Activated B cell treated with CpG ODN at 0.5 μM for 24 hours (primary cell): ENCODE measurements around the gene SYNE2. TPM values are rescaled to one million over a fixed set of nuclear protein-coding genes. Genes with fewer than 3 reads are reported as not detected.

Experiments
- ATAC-seq: fragments of 200-7000 bp; cut with Tn5 transposase; one replicate; pipeline ENCODE4 v1.10.0; 2021; ENCODE audit warnings: low read depth, mild to moderate bottlenecking, moderate library complexity
- CTCF ChIA-PET: fragments of 350-600 bp; sonication (Branson Sonifier 250); formaldehyde crosslinking; loops from one replicate; lab custom pipeline; 2021; ENCODE audit warnings: antibody characterized with exemption; lab: Charles Lee
- POLR2A ChIA-PET: fragments of 350-600 bp; sonication (Branson Sonifier 250); formaldehyde crosslinking; loops from one replicate; lab custom pipeline; 2021; ENCODE audit warnings: antibody characterized with exemption; lab: Charles Lee
- DNase-seq: peaks from one replicate; pipeline ENCODE4 v3.0.0; 2022
- H3K27ac Mint-ChIP-seq: one replicate; pipeline ENCODE4 v1.8.0; 2020; ENCODE audit warnings: mixed read lengths
- H3K27me3 Mint-ChIP-seq: one replicate; pipeline ENCODE4 v1.8.0; 2021; ENCODE audit warnings: mixed read lengths
- H3K36me3 Mint-ChIP-seq: one replicate; pipeline ENCODE4 v1.8.0; 2021; ENCODE audit warnings: low read depth, mixed read lengths
- H3K4me1 Mint-ChIP-seq: one replicate; pipeline ENCODE4 v1.8.0; 2021; ENCODE audit warnings: mixed read lengths
- H3K4me3 Mint-ChIP-seq: one replicate; pipeline ENCODE4 v1.8.0; 2020; ENCODE audit warnings: mild to moderate bottlenecking, mixed read lengths
- H3K9me3 Mint-ChIP-seq: one replicate; pipeline ENCODE4 v1.8.0; 2020; ENCODE audit warnings: mixed read lengths
- intact Hi-C: fragments of 100-400 bp; cut with micrococcal nuclease; formaldehyde crosslinking; loops from one replicate; pipeline ENCODE4 v1.15.1; 2024
- total RNA-seq: library from RNA; stranded (reverse); gene quantifications from 2 replicates; pipeline ENCODE4 v1.2.3, GENCODE V29; 2022
- TF ChIP-seq, protein P1 (sequence below): fragments of 200-600 bp; IDR thresholded peaks from one replicate; pipeline ENCODE4 v1.8.0; 2022; ENCODE audit warnings: antibody characterized with exemption, mild to moderate bottlenecking

The SYNE2 gene
- total RNA-seq, 1 donor from 2014 or later, result 40.1 TPM

DNA sequence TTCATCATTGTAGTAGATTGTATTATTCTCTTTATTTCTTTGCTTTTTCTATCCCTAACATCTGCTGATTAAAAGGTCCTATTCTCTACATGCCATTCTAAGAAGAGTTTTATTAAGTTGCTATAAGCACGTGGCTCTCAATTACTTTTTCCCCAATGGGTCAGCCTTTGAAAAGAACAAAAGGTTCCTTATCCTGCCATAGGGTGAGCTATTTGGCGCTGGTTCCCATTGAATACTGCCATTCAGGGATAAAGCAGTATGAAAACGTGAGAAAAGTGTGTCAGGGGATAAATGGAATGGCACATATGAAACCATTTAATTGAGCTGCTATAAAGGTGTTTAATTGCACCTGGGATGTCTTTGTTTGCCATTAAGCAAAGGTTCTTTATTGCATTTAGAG is 80.9 kb downstream of the SYNE2 start:
- H3K4me3 Mint-ChIP-seq, result no peak overlapping the region
- ChIA-PET CTCF (no interaction called here), POLR2A (no interaction called here)
- DNase-seq (no peak), ATAC-seq (no peak)
- H3K27me3 Mint-ChIP-seq, result no peaks in the 10 kb centered on the region
- H3K27ac Mint-ChIP-seq, result no peak overlapping the region
- no peaks in the 10 kb centered on the region for H3K36me3 Mint-ChIP-seq
- intact Hi-C loops, result no loop called here
- no peaks in the 10 kb centered on the region for H3K9me3 Mint-ChIP-seq
- H3K4me1 Mint-ChIP-seq, result peaks cover 7% of the 10 kb centered on the region
- TF ChIP-seq, protein P1, sequence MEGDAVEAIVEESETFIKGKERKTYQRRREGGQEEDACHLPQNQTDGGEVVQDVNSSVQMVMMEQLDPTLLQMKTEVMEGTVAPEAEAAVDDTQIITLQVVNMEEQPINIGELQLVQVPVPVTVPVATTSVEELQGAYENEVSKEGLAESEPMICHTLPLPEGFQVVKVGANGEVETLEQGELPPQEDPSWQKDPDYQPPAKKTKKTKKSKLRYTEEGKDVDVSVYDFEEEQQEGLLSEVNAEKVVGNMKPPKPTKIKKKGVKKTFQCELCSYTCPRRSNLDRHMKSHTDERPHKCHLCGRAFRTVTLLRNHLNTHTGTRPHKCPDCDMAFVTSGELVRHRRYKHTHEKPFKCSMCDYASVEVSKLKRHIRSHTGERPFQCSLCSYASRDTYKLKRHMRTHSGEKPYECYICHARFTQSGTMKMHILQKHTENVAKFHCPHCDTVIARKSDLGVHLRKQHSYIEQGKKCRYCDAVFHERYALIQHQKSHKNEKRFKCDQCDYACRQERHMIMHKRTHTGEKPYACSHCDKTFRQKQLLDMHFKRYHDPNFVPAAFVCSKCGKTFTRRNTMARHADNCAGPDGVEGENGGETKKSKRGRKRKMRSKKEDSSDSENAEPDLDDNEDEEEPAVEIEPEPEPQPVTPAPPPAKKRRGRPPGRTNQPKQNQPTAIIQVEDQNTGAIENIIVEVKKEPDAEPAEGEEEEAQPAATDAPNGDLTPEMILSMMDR, result no peak

DNA sequence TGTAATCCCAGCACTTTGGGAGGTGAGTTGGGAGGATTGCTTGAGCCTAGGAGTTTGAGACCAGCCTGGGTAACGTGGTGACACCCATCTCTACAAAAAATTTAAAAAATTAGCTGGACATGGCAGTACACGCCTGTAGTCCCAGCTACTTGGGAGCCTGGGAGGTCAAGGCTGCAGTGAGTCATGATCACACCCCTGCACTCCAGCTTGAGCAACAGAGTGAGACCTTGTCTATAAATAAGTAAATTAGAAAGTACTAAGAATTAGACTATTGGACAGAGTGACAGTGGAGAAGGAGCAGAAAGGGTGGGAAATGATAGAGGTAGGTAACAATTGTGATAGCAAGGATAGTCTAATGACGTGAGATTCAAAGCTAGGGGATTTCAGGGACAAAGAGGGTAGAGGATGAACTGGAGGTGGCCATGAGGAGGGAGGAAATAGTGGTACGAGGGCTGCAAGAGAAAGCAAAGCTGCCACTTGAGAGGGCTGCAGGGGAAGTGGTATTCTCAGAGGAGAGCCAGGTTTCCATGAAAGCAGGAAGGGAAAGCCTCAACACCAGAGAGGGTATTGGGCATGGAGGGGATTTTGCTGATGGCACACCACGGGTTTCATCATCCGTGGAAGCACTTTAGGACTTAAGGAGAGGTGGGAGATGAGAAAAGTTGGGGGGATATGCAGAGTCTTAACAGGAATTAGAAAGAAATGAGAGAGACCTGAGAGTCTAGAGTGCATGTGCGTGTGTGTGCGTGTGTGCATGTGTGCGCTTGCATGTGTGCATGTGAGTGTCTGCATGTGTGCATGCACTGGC is 85.6 kb downstream of the SYNE2 start:
- ChIA-PET POLR2A (no interaction called here), CTCF (no interaction called here)
- peaks cover 9% of the 10 kb centered on the region for H3K36me3 Mint-ChIP-seq
- H3K27ac Mint-ChIP-seq, result no peak overlapping the region
- no peaks in the 10 kb centered on the region for H3K4me1 Mint-ChIP-seq
- H3K9me3 Mint-ChIP-seq, result no peaks in the 10 kb centered on the region
- intact Hi-C loops, result no loop called here
- TF ChIP-seq, protein P1, result no peak
- H3K4me3 Mint-ChIP-seq, result no peak overlapping the region
- ATAC-seq (peak; percentile 45), DNase-seq (no peak)
- H3K27me3 Mint-ChIP-seq, result no peaks in the 10 kb centered on the region

DNA sequence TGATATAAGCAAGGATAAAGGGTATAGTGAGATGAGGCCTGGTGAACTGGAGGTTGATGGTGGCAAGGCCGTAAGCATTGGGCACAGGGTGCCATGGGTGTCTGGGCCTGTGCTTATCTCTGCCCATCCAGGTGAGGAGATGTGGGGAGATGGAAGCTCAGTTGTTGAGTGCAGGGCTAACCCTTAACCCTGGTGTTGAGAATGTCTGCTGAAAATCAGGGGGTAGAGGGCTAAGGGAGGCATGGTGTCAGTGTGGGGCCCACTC is 86.1 kb downstream of the SYNE2 start:
- TF ChIP-seq, protein P1, result no peak
- H3K27ac Mint-ChIP-seq, result no peak overlapping the region
- CTCF ChIA-PET, result no interaction called here
- H3K4me1 Mint-ChIP-seq, result no peaks in the 10 kb centered on the region
- DNase-seq (no peak), ATAC-seq (no peak)
- POLR2A ChIA-PET, result no interaction called here
- no peak overlapping the region for H3K4me3 Mint-ChIP-seq
- no peaks in the 10 kb centered on the region for H3K9me3 Mint-ChIP-seq
- intact Hi-C loops, result no loop called here
- no peaks in the 10 kb centered on the region for H3K27me3 Mint-ChIP-seq
- H3K36me3 Mint-ChIP-seq, result peaks cover 10% of the 10 kb centered on the region

DNA sequence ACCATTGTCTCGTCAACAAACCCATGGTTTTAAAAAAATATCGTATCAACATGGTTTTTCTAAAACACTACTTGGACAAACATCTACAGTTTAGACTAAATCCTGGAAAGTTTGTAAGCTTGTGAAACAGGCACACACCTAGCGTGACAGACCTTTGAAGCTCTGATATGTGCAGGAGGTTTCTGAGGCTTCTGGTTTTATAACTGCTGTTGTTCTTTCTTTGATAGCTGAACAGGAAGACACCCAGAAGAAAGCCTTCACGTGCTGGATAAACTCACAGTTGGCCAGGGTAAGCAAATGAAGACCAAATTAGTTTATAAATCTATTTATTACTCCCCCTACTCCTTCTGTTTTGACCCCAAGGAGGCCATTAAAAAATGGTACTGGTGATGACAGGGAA is 87.6 kb downstream of the SYNE2 start:
- no peaks in the 10 kb centered on the region for H3K9me3 Mint-ChIP-seq
- CTCF ChIA-PET, result interaction anchor here (1.1 kb wide), 1 partner anchor 15 kb away, joined by 4 read pairs; no protein-coding TSS in a partner anchor
- POLR2A ChIA-PET, result interaction anchor here (0.5 kb wide), 1 partner anchor 9 kb away, joined by 4 read pairs; no protein-coding TSS in a partner anchor
- TF ChIP-seq, protein P1, result no peak
- no peaks in the 10 kb centered on the region for H3K4me1 Mint-ChIP-seq
- peaks cover 10% of the 10 kb centered on the region for H3K36me3 Mint-ChIP-seq
- no peak overlapping the region for H3K27ac Mint-ChIP-seq
- DNase-seq, result no peak
- no peak for ATAC-seq
- H3K27me3 Mint-ChIP-seq, result no peaks in the 10 kb centered on the region
- H3K4me3 Mint-ChIP-seq, result no peak overlapping the region
- intact Hi-C loops, result loop anchor here (5.0 kb wide), 1 partner anchor 88 kb away; the partner anchor contains the start of gene SYNE2

DNA sequence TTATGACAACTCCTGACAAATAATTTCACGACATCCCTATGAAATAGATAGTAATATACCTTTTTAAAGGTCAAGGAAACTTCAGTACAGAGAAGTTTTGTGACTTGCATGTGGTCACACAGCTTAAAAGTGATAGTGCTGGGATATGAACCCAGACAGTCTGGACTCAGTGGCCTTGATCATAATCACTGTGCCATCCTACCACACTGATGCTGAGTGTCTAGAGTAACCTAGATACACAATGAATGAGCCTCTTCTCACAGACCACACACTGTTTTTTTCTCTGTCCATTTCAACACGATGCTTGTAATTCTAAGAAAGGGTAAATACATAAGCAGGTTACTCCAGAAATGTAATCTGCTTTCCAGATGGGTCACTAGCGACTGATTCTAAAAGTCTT is 88.2 kb downstream of the SYNE2 start:
- no peaks in the 10 kb centered on the region for H3K27me3 Mint-ChIP-seq
- no peak overlapping the region for H3K4me3 Mint-ChIP-seq
- TF ChIP-seq, protein P1, result no peak
- ATAC-seq (no peak), DNase-seq (no peak)
- H3K27ac Mint-ChIP-seq, result no peak overlapping the region
- intact Hi-C loops, result loop anchor here (5.0 kb wide), 1 partner anchor 89 kb away; the partner anchor contains the start of gene SYNE2
- H3K9me3 Mint-ChIP-seq, result no peaks in the 10 kb centered on the region
- CTCF ChIA-PET, result no interaction called here
- H3K36me3 Mint-ChIP-seq, result peaks cover 10% of the 10 kb centered on the region
- POLR2A ChIA-PET, result no interaction called here
- H3K4me1 Mint-ChIP-seq, result no peaks in the 10 kb centered on the region
